AG10803 (cell line): ENCODE measurements around the gene BBLN.

Experiments
- DNase-seq: peaks from one replicate; pipeline ENCODE4 v3.0.0; 2010; ENCODE audit warnings: low read depth
- H3K4me3 ChIP-seq: 2 replicates; pipeline ENCODE4 v1.5.1; 2011; ENCODE audit warnings: mild to moderate bottlenecking, low read length, control low read depth
- TF ChIP-seq, protein P1 (sequence below): conservative IDR thresholded peaks from 2 replicates; pipeline ENCODE4 v1.5.1; 2011; ENCODE audit warnings: mild to moderate bottlenecking, low read length, control low read depth, inconsistent platforms

Gene BBLN

DNA sequence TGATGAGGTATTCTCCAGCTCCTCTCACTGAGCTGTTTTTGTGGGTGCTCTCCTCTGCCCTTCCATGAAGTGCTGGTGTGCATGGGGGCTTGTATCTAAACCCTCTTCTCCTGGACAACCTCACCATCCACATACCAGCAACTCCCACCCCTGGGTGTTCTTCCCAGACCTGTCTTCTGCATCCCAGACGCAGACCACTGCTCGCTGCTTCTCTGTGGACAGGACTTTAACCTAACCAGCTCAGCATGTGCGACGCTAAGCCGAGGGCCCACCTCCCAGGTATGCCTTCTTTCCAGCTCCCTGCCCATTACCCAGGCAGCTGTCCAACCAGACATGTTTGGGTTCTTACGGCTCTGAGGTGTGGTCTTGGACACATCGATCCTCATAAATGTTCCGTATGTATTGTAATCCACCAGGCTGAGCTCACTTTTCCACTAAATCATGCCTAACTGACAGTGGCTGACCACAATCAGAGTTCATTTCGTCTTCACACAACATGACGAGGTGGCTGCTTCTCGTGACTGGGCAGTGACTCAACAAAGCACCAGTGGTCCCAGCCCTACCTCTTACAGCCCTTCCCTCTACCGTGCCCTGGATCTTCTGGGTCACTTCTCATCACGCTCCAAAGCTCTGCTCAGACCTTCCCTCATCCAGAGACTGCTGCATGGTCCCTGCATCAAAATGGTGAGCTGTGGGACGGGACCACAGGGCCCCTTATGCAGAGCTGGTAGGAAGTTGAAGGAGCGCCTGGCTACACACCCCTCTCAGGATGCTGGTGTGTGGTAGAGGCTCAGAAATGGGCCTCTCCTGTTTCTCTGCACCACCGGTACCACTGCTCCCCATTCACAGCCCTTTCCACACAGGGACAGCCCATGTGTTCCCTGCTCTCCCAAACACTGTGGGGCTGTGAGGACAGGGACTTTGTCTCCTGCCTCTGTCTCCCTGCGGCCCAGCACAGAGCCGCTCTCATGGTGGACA, 23.0 kb upstream of the BBLN start:
- no peak overlapping the region for H3K4me3 ChIP-seq
- peak; percentile 75 for DNase-seq
- TF ChIP-seq, protein P1, sequence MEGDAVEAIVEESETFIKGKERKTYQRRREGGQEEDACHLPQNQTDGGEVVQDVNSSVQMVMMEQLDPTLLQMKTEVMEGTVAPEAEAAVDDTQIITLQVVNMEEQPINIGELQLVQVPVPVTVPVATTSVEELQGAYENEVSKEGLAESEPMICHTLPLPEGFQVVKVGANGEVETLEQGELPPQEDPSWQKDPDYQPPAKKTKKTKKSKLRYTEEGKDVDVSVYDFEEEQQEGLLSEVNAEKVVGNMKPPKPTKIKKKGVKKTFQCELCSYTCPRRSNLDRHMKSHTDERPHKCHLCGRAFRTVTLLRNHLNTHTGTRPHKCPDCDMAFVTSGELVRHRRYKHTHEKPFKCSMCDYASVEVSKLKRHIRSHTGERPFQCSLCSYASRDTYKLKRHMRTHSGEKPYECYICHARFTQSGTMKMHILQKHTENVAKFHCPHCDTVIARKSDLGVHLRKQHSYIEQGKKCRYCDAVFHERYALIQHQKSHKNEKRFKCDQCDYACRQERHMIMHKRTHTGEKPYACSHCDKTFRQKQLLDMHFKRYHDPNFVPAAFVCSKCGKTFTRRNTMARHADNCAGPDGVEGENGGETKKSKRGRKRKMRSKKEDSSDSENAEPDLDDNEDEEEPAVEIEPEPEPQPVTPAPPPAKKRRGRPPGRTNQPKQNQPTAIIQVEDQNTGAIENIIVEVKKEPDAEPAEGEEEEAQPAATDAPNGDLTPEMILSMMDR = no peak

GRCh38 chr9:128138001-128138400, 22.1 kb upstream of the BBLN start:
- no peak for DNase-seq
- TF ChIP-seq, protein P1 = no peak
- no peak overlapping the region for H3K4me3 ChIP-seq

GRCh38 chr9:128139621-128140020, 20.4 kb upstream of the BBLN start:
- TF ChIP-seq, protein P1 = no peak
- no peak overlapping the region for H3K4me3 ChIP-seq
- no peak for DNase-seq

GRCh38 chr9:128141604-128142003, 18.5 kb upstream of the BBLN start:
- H3K4me3 ChIP-seq = no peak overlapping the region
- TF ChIP-seq, protein P1 = no peak
- DNase-seq = no peak

GRCh38 chr9:128142061-128142460, 18.0 kb upstream of the BBLN start:
- no peak for DNase-seq
- TF ChIP-seq, protein P1 = no peak
- H3K4me3 ChIP-seq = no peak overlapping the region

DNA sequence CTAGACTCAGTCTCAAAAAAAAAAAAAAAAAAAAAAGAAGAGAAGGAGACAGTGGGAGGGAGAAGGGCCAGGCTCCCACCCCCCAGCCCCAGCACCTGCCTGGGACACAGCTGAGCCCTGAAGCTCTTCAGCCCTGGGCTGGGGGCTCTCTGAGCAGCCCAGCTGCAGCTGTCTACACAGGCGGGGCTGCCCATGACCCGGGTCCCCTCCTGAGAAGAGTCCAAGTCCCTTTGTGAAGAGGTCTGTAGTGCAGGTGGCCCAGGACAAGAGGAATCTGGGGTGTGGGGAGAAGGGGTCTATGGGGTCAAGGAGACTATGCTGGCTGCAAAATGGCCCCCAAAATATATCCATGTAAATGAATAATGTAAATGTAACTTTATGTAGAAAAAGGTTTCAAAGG, 17.5 kb upstream of the BBLN start:
- no peak overlapping the region for H3K4me3 ChIP-seq
- no peak for DNase-seq
- TF ChIP-seq, protein P1 = no peak
